Panc1 (cell line): Measurements from ENCODE around the gene CRY2. TPM values are rescaled to one million over a fixed set of nuclear protein-coding genes. Genes with fewer than 3 reads are reported as not detected.
"Not testable (repeated sequence)": the region's sequence is repeated elsewhere in the genome, so short reads cannot be mapped to it uniquely, and the experiment has no call there.

ENCODE experiments used
- ATAC-seq: fragments of 200-7000 bp; cut with Tn5 transposase; 2 replicates; pipeline ENCODE4 v1.9.1; 2020; ENCODE audit warnings: mild to moderate bottlenecking, moderate library complexity
- BruUV-seq: library from RNA; stranded (reverse); fragments of 400-500 nt; replicated peaks from 2 replicates; lab custom pipeline; 2021; lab: Mats Ljungman, UMichigan
- CTCF ChIA-PET: fragments of 300-600 bp; sonication (Branson Sonifier 250); formaldehyde crosslinking; loops from one replicate; lab custom pipeline; 2022; ENCODE audit warnings: antibody characterized with exemption; lab: Charles Lee
- POLR2A ChIA-PET: fragments of 300-600 bp; sonication (Branson Sonifier 250); formaldehyde crosslinking; loops from one replicate; lab custom pipeline; 2022; ENCODE audit warnings: antibody characterized with exemption; lab: Charles Lee
- DNase-seq: peaks from one replicate; pipeline ENCODE4 v3.0.0-alpha.2; 2010; ENCODE audit warnings: low read depth, low spot score
- H3K27ac ChIP-seq: 2 replicates; pipeline ENCODE4 v1.5.1; 2011; ENCODE audit warnings: mild to moderate bottlenecking, low read length, inconsistent platforms
- H3K27me3 ChIP-seq: fragments of 200-500 bp; sonication (Bioruptor generic); 2 replicates; pipeline ENCODE4 v1.6.0; 2014; ENCODE audit warnings: low read length, inconsistent platforms; ENCODE audit not compliant: control insufficient read depth, insufficient read depth
- H3K36me3 ChIP-seq: fragments of 200-500 bp; sonication (Bioruptor generic); 2 replicates; pipeline ENCODE4 v1.5.1; 2014; ENCODE audit warnings: inconsistent platforms, mild to moderate bottlenecking, low read length, moderate library complexity; ENCODE audit not compliant: control insufficient read depth, insufficient read depth
- H3K4me1 ChIP-seq: 2 replicates; pipeline ENCODE4 v1.5.1; 2011; ENCODE audit warnings: inconsistent platforms, mild to moderate bottlenecking, low read length, moderate library complexity; ENCODE audit not compliant: control insufficient read depth, insufficient read depth
- H3K4me3 ChIP-seq, 2 experiments: 2 replicates each; pipeline ENCODE4 v1.5.1; 2011 to 2012; ENCODE audit warnings: low read depth in 2 of 2, low read length in 2 of 2, mild to moderate bottlenecking in 2 of 2, inconsistent platforms in 1 of 2, moderate library complexity in 1 of 2
- H3K9me3 ChIP-seq: fragments of 200-500 bp; sonication (Bioruptor generic); 2 replicates; pipeline ENCODE4 v1.5.1; 2014; ENCODE audit warnings: low read depth, mild to moderate bottlenecking, inconsistent platforms, low read length, moderate library complexity; ENCODE audit not compliant: control insufficient read depth, insufficient read depth
- POLR2AphosphoS5 ChIP-seq: IDR thresholded peaks from 2 replicates; pipeline ENCODE4 v1.6.1; 2012; ENCODE audit warnings: mild to moderate bottlenecking, low read depth, low read length, moderate library complexity
- SIN3A ChIP-seq: IDR thresholded peaks from 2 replicates; pipeline ENCODE4 v1.6.1; 2012; ENCODE audit warnings: low read depth, mild to moderate bottlenecking, low read length, moderate library complexity, borderline replicate concordance; ENCODE audit not compliant: insufficient read depth
- TCF7L2 ChIP-seq: IDR thresholded peaks from 2 replicates; pipeline ENCODE4 v1.6.1; 2011; ENCODE audit warnings: mild to moderate bottlenecking, low read depth, low read length, inconsistent platforms
- in situ Hi-C: cut with HindIII; loops from 2 replicates; pipeline ENCODE4 v1.10.0; 2016; ENCODE audit warnings: low sequenced_read_pairs, low pct_unique_long_range_greater_than_20kb
- intact Hi-C: fragments of 100-400 bp; cut with micrococcal nuclease; formaldehyde crosslinking; loops from one replicate; pipeline ENCODE4 v1.10.0; 2022; ENCODE audit not compliant: unreplicated experiment
- total RNA-seq: library from RNA; stranded (reverse); gene quantifications from one replicate; pipeline ENCODE4 v1.2.1, GENCODE V29; 2021; ENCODE audit not compliant: unreplicated experiment
- TF ChIP-seq, protein P1 (sequence below), 2 experiments: IDR thresholded peaks; 2 replicates each; pipeline ENCODE4 v1.6.1; 2011 to 2012; ENCODE audit warnings: low read depth in 2 of 2, control low read depth in 1 of 2, low read length in 1 of 2, mild to moderate bottlenecking in 1 of 2, moderate library complexity in 1 of 2; ENCODE audit not compliant: insufficient read depth in 1 of 2
- TF ChIP-seq, protein P2 (sequence below): fragments of 450-650 bp; IDR thresholded peaks from 2 replicates; pipeline ENCODE4 v1.5.1; 2017; ENCODE audit warnings: mild to moderate bottlenecking

The CRY2 gene
- total RNA-seq, 1 experiment from 2014 or later, result 14.6 TPM

DNA sequence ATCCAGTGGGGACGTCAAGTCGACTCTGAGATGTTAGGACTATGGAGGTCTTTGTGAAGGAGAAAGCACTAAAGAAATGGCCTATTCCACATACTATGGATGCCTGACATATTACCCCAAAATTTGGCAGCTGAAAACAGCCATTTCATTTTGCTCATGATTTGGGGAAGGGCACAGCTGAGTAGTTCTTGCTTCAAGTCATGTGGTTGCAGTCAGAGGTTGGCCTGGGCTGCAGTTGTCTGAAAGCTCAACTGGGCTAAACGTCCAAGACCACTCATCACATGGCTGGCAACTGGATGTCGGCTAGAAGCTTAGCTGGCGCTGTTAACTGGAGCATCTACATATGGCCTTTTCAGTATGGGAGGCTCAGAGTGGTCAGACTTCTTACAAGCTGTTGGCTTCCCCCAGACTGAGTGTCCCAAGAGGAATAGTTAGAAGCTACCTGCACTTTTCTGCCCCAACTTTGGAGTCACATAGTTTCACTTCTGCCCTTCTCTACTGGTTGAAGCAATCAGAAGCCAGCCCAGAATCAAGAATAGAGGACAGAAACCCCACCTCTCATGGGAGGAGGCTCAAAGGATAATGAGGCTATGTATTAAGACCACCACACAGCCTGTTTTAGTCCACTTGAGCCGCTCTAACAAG lies 28.2 kb upstream of the CRY2 start:
- Histone ChIP-seq H3K9me3 (no peaks in the 10 kb centered on the region), H3K27ac (no peak overlapping the region), H3K4me1 (0 out of 2 replicates have a peak, but pooled peaks cover 2% of the 10 kb centered on the region), H3K27me3 (no peaks in the 10 kb centered on the region), H3K4me3 (no peak overlapping the region), H3K36me3 (no peaks in the 10 kb centered on the region)
- DNase-seq (no peak), ATAC-seq (no peak)
- intact Hi-C loops, result no loop called here
- in situ Hi-C loops, result no loop called here
- POLR2A ChIA-PET, result no interaction called here
- no TSS peak for BruUV-seq
- no peak for TF ChIP-seq TCF7L2
- TF ChIP-seq, protein P1, sequence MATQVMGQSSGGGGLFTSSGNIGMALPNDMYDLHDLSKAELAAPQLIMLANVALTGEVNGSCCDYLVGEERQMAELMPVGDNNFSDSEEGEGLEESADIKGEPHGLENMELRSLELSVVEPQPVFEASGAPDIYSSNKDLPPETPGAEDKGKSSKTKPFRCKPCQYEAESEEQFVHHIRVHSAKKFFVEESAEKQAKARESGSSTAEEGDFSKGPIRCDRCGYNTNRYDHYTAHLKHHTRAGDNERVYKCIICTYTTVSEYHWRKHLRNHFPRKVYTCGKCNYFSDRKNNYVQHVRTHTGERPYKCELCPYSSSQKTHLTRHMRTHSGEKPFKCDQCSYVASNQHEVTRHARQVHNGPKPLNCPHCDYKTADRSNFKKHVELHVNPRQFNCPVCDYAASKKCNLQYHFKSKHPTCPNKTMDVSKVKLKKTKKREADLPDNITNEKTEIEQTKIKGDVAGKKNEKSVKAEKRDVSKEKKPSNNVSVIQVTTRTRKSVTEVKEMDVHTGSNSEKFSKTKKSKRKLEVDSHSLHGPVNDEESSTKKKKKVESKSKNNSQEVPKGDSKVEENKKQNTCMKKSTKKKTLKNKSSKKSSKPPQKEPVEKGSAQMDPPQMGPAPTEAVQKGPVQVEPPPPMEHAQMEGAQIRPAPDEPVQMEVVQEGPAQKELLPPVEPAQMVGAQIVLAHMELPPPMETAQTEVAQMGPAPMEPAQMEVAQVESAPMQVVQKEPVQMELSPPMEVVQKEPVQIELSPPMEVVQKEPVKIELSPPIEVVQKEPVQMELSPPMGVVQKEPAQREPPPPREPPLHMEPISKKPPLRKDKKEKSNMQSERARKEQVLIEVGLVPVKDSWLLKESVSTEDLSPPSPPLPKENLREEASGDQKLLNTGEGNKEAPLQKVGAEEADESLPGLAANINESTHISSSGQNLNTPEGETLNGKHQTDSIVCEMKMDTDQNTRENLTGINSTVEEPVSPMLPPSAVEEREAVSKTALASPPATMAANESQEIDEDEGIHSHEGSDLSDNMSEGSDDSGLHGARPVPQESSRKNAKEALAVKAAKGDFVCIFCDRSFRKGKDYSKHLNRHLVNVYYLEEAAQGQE (IDR thresholded peaks at IDR 0.05; ENCODE audit: insufficient read depth in 1 of 2, low read depth in 2 of 2, low read length in 1 of 2), result no peak
- TF ChIP-seq, protein P2, sequence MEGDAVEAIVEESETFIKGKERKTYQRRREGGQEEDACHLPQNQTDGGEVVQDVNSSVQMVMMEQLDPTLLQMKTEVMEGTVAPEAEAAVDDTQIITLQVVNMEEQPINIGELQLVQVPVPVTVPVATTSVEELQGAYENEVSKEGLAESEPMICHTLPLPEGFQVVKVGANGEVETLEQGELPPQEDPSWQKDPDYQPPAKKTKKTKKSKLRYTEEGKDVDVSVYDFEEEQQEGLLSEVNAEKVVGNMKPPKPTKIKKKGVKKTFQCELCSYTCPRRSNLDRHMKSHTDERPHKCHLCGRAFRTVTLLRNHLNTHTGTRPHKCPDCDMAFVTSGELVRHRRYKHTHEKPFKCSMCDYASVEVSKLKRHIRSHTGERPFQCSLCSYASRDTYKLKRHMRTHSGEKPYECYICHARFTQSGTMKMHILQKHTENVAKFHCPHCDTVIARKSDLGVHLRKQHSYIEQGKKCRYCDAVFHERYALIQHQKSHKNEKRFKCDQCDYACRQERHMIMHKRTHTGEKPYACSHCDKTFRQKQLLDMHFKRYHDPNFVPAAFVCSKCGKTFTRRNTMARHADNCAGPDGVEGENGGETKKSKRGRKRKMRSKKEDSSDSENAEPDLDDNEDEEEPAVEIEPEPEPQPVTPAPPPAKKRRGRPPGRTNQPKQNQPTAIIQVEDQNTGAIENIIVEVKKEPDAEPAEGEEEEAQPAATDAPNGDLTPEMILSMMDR, result no peak
- no peak for TF ChIP-seq POLR2AphosphoS5
- no peak for TF ChIP-seq SIN3A
- CTCF ChIA-PET, result no interaction called here

DNA sequence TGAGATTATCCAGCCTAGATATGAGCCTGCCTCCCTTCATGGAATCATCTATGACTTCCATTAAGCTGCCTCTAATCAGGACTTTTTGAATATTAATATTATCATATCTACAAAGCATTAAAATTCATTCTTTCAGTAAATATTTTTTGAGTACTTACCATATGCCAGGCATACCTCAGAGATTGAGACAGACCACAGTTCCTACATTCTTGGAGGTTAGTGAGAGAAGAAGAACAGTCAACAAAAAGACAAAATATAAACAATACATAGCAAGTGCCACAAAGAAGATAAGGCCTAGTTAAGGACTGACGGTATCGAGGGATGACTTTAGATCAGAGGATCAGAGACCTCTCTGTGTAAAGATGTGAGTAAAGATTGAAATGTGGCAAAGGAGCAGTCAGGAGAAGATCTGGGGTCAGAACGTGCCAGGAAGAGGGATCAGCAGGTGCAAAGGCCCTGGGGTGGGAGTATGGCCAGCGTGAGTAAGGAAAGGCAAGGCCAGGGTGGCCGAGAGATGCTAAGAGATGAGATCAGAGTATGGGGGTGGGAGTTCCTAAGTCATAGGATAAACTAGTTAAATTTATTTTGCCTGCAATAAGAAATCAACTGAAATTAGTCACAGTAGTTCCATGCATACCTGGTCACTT lies 26.9 kb upstream of the CRY2 start:
- CTCF ChIA-PET, result interaction anchor here (0.5 kb wide), 1 partner anchor 46 kb away, joined by 3 read pairs; no protein-coding TSS in a partner anchor
- 0 out of 2 replicates have a peak, but pooled peaks cover 2% of the 10 kb centered on the region for H3K4me1 ChIP-seq
- no peaks in the 10 kb centered on the region for H3K9me3 ChIP-seq
- no peak overlapping the region for H3K27ac ChIP-seq
- in situ Hi-C loops (no loop called here), intact Hi-C loops (no loop called here)
- POLR2A ChIA-PET, result no interaction called here
- no peak overlapping the region for H3K4me3 ChIP-seq
- DNase-seq (no peak), ATAC-seq (no peak)
- BruUV-seq, result no TSS peak
- H3K27me3 ChIP-seq, result no peaks in the 10 kb centered on the region
- TF ChIP-seq, protein P2, result no peak
- TF ChIP-seq SIN3A (no peak), TCF7L2 (no peak), POLR2AphosphoS5 (no peak)
- TF ChIP-seq, protein P1 (IDR thresholded peaks at IDR 0.05; ENCODE audit: insufficient read depth in 1 of 2, low read depth in 2 of 2, low read length in 1 of 2), result no peak
- H3K36me3 ChIP-seq, result no peaks in the 10 kb centered on the region

DNA sequence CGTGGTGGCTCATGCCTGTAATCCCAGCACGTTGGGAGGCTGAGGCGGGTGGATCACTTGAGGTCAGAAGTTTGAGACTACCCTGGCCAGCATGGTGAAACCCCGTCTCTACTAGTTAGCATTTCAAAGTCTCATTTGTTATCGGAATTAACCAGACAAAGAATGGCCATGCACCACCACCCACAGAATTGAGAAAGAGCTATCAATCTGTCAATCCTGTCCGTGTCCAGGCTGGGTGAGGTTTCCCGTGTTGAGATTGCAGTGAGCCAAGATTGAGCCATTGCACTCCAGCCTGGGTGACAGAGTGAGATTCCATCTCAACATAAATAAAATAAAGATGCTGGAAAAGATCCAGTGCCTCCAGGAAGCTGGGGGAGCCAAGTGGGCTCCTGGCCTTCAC lies 20.8 kb upstream of the CRY2 start:
- intact Hi-C loops, H3K36me3 ChIP-seq, H3K4me1 ChIP-seq, H3K27ac ChIP-seq, in situ Hi-C loops, H3K9me3 ChIP-seq, BruUV-seq, DNase-seq, CTCF ChIA-PET, POLR2A ChIA-PET, H3K4me3 ChIP-seq, ATAC-seq, H3K27me3 ChIP-seq: not testable (repeated sequence)
